Measurements from ENCODE around the gene OSBPL8.

GRCh38 chr12:76341436-76342030 is 218.0 kb downstream of the OSBPL8 start:
- TF ChIP-seq EZH2 (IDR thresholded peaks at IDR 0.05; ENCODE audit: low read length, missing control alignments) = no peak
- TF ChIP-seq, protein P1, sequence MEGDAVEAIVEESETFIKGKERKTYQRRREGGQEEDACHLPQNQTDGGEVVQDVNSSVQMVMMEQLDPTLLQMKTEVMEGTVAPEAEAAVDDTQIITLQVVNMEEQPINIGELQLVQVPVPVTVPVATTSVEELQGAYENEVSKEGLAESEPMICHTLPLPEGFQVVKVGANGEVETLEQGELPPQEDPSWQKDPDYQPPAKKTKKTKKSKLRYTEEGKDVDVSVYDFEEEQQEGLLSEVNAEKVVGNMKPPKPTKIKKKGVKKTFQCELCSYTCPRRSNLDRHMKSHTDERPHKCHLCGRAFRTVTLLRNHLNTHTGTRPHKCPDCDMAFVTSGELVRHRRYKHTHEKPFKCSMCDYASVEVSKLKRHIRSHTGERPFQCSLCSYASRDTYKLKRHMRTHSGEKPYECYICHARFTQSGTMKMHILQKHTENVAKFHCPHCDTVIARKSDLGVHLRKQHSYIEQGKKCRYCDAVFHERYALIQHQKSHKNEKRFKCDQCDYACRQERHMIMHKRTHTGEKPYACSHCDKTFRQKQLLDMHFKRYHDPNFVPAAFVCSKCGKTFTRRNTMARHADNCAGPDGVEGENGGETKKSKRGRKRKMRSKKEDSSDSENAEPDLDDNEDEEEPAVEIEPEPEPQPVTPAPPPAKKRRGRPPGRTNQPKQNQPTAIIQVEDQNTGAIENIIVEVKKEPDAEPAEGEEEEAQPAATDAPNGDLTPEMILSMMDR (conservative IDR thresholded peaks at IDR 0.05 in 1 of 2, IDR thresholded peaks at IDR 0.05 in 1 of 2; ENCODE audit: low read depth in 1 of 2, low read length in 2 of 2) = no peak
